Stimulated activated CD4-positive, alpha-beta T cell treated with anti-CD3 and anti-CD28 coated beads, TNF-alpha, amount 100 ng/mL, for 1 hour (primary cell): ENCODE measurements around the gene TAC4.

Experiments
- DNase-seq, 3 donors: peaks; one replicate each; pipeline ENCODE4 v3.0.0-alpha.2; 2020; ENCODE audit warnings: low read depth in 3 of 3, low spot score in 1 of 3

TAC4 gene

GRCh38 chr17:49873466-49873865 lies 25.6 kb upstream of the TAC4 start:
- DNase-seq: no peak

- no peak for DNase-seq
These were observed 25.0 kb upstream of the TAC4 start for GRCh38 chr17:49872754-49873377.

- no peak for DNase-seq
These were observed 23.3 kb upstream of the TAC4 start for GRCh38 chr17:49871211-49871610.

GRCh38 chr17:49870298-49870697 lies 22.4 kb upstream of the TAC4 start:
- no peak for DNase-seq

GRCh38 chr17:49869038-49869374 lies 21.1 kb upstream of the TAC4 start:
- DNase-seq: no peak

GRCh38 chr17:49866882-49867413 lies 19.1 kb upstream of the TAC4 start:
- no peak for DNase-seq

- DNase-seq: no peak
These were observed 18.1 kb upstream of the TAC4 start for GRCh38 chr17:49866019-49866380.

GRCh38 chr17:49862781-49863331 lies 15.0 kb upstream of the TAC4 start:
- no peak for DNase-seq

- peak in 2 of 3 donors; percentile 17 to 51 for DNase-seq
These were observed 13.4 kb upstream of the TAC4 start for GRCh38 chr17:49861150-49861884.

GRCh38 chr17:49859991-49860953 lies 12.4 kb upstream of the TAC4 start:
- no peak for DNase-seq

- DNase-seq: no peak
These were observed 10.9 kb upstream of the TAC4 start for GRCh38 chr17:49858796-49859195.

- no peak for DNase-seq
These were observed 6.3 kb upstream of the TAC4 start for GRCh38 chr17:49854126-49854525.

GRCh38 chr17:49853470-49854015 lies 5.7 kb upstream of the TAC4 start:
- DNase-seq: no peak

GRCh38 chr17:49851387-49852291 lies 3.8 kb upstream of the TAC4 start:
- peak in 2 of 3 donors; percentile 37 to 61 for DNase-seq

GRCh38 chr17:49850772-49851386 lies 3.0 kb upstream of the TAC4 start:
- no peak for DNase-seq

GRCh38 chr17:49850218-49850610 lies 2.3 kb upstream of the TAC4 start:
- no peak for DNase-seq

- DNase-seq: no peak
These were observed 870 bp upstream of the TAC4 start for GRCh38 chr17:49848739-49849138.

- DNase-seq: no peak
These were observed 744 bp downstream of the TAC4 start for GRCh38 chr17:49846938-49847712.

- no peak for DNase-seq
These were observed 2.5 kb downstream of the TAC4 start for GRCh38 chr17:49845321-49845720.
